Measurements from ENCODE around the gene TBX1. TPM values are rescaled to one million over a fixed set of nuclear protein-coding genes. Genes with fewer than 3 reads are reported as not detected.

Gene TBX1
- polyA plus RNA-seq, 1 donor (not counting 4 experiments of a cell fraction or from before 2014, with no cell fraction given): 0.10 TPM

GRCh38 chr22:19800761-19801244 lies 40.2 kb downstream of the TBX1 start:
- Histone ChIP-seq H3K4me1 (ENCODE audit: control insufficient read depth, extremely low read depth, insufficient read depth, low read length) (peaks cover 16% of the 10 kb centered on the region), H3K4me3 (ENCODE audit: control insufficient read depth in 2 of 3, extremely low read depth in 1 of 3, insufficient read depth in 2 of 3, low read depth in 1 of 3, low read length in 3 of 3) (no peak overlapping the region), H3K27ac (ENCODE audit: control insufficient read depth, insufficient read depth, low read length) (no peak overlapping the region), H2AFZ (ENCODE audit: control insufficient read depth, low read length) (no peak overlapping the region), H3K9ac (ENCODE audit: control insufficient read depth, extremely low read depth, insufficient read depth, low read length) (no peak overlapping the region), H3K36me3 (ENCODE audit: control insufficient read depth in 2 of 2, extremely low read depth in 1 of 2, insufficient read depth in 2 of 2, low read length in 2 of 2) (peaks cover 0 to 4% of the 10 kb centered on the region in 2 experiments), H4K20me1 (ENCODE audit: control insufficient read depth, extremely low read depth, insufficient read depth, low read length) (no peaks in the 10 kb centered on the region), H3K4me2 (ENCODE audit: control insufficient read depth, extremely low read depth, insufficient read depth, low read depth, low read length) (no peak overlapping the region), H3K9me3 (ENCODE audit: control insufficient read depth, low read depth, low read length) (no peaks in the 10 kb centered on the region), H3K79me2 (ENCODE audit: control insufficient read depth, insufficient read depth, low read length) (no peaks in the 10 kb centered on the region), H3K27me3 (ENCODE audit: control insufficient read depth, extremely low read depth, insufficient read depth, low read length) (no peaks in the 10 kb centered on the region), H3K9me1 (ENCODE audit: control insufficient read depth, extremely low read depth, insufficient read depth, low read length) (no peaks in the 10 kb centered on the region)
- TF ChIP-seq CTCF (optimal IDR thresholded peaks at IDR 0.05 in 1 of 3, IDR thresholded peaks at IDR 0.05 in 1 of 3, conservative IDR thresholded peaks at IDR 0.05 in 1 of 3; ENCODE audit: extremely low read depth in 1 of 3, insufficient read depth in 2 of 3, low read length in 3 of 3) (peak in 2 of 3 experiments; percentile 11 to 46), EZH2 (IDR thresholded peaks at IDR 0.05; ENCODE audit: low read length) (no peak)
- no peak for FAIRE-seq
- DNase-seq (ENCODE audit: low read depth, low spot score): no peak
- dilution Hi-C loops (cut with MboI; ENCODE audit: extremely low pct_ligation_motif_present, low sequenced_read_pairs): no loop called here

GRCh38 chr22:19801340-19802000 lies 40.9 kb downstream of the TBX1 start:
- Histone ChIP-seq H3K9me3 (ENCODE audit: control insufficient read depth, low read depth, low read length) (no peaks in the 10 kb centered on the region), H2AFZ (ENCODE audit: control insufficient read depth, low read length) (no peak overlapping the region), H3K36me3 (ENCODE audit: control insufficient read depth in 2 of 2, extremely low read depth in 1 of 2, insufficient read depth in 2 of 2, low read length in 2 of 2) (peaks cover 0 to 4% of the 10 kb centered on the region in 2 experiments), H3K27ac (ENCODE audit: control insufficient read depth, insufficient read depth, low read length) (no peak overlapping the region), H3K4me2 (ENCODE audit: control insufficient read depth, extremely low read depth, insufficient read depth, low read depth, low read length) (no peak overlapping the region), H3K9ac (ENCODE audit: control insufficient read depth, extremely low read depth, insufficient read depth, low read length) (no peak overlapping the region), H3K79me2 (ENCODE audit: control insufficient read depth, insufficient read depth, low read length) (no peaks in the 10 kb centered on the region), H3K27me3 (ENCODE audit: control insufficient read depth, extremely low read depth, insufficient read depth, low read length) (no peaks in the 10 kb centered on the region), H3K4me3 (ENCODE audit: control insufficient read depth in 2 of 3, extremely low read depth in 1 of 3, insufficient read depth in 2 of 3, low read depth in 1 of 3, low read length in 3 of 3) (no peak overlapping the region), H4K20me1 (ENCODE audit: control insufficient read depth, extremely low read depth, insufficient read depth, low read length) (no peaks in the 10 kb centered on the region), H3K9me1 (ENCODE audit: control insufficient read depth, extremely low read depth, insufficient read depth, low read length) (no peaks in the 10 kb centered on the region), H3K4me1 (ENCODE audit: control insufficient read depth, extremely low read depth, insufficient read depth, low read length) (peaks cover 23% of the 10 kb centered on the region)
- DNase-seq (ENCODE audit: low read depth, low spot score) (no peak), FAIRE-seq (no peak)
- dilution Hi-C loops (cut with MboI; ENCODE audit: extremely low pct_ligation_motif_present, low sequenced_read_pairs): no loop called here
- TF ChIP-seq CTCF (optimal IDR thresholded peaks at IDR 0.05 in 1 of 3, IDR thresholded peaks at IDR 0.05 in 1 of 3, conservative IDR thresholded peaks at IDR 0.05 in 1 of 3; ENCODE audit: extremely low read depth in 1 of 3, insufficient read depth in 2 of 3, low read length in 3 of 3): no peak
- no peak for TF ChIP-seq EZH2 (IDR thresholded peaks at IDR 0.05; ENCODE audit: low read length)

Data from keratinocyte (primary cell).